Measurements from ENCODE around the gene ANO4.

ANO4 gene

DNA sequence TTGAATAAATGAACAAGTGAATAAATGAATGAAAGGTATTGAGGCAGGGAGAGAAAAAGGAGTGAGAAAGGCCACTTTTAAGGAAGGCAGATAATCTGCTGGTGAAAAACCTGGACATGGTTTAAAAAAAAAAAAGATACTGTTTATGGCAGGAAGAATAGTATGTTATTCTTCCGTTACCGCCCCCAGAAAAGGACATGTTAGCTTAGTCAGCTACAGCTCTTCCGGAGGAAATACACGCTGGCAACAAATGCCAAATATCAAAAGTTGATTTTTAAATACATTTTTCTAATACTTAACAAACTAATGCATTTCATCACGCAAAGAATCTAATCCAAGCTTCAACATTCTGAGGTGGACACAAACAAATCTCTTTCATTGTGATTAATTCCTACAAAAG lies 372.3 kb downstream of the ANO4 start:
- no peak for DNase-seq (ENCODE audit: low read depth in 2 of 2)
- TF ChIP-seq, protein P1, sequence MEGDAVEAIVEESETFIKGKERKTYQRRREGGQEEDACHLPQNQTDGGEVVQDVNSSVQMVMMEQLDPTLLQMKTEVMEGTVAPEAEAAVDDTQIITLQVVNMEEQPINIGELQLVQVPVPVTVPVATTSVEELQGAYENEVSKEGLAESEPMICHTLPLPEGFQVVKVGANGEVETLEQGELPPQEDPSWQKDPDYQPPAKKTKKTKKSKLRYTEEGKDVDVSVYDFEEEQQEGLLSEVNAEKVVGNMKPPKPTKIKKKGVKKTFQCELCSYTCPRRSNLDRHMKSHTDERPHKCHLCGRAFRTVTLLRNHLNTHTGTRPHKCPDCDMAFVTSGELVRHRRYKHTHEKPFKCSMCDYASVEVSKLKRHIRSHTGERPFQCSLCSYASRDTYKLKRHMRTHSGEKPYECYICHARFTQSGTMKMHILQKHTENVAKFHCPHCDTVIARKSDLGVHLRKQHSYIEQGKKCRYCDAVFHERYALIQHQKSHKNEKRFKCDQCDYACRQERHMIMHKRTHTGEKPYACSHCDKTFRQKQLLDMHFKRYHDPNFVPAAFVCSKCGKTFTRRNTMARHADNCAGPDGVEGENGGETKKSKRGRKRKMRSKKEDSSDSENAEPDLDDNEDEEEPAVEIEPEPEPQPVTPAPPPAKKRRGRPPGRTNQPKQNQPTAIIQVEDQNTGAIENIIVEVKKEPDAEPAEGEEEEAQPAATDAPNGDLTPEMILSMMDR (IDR thresholded peaks at IDR 0.05; ENCODE audit: low read depth, low read length) = no peak
- H3K4me3 ChIP-seq (replicated peaks in 1 of 2; ENCODE audit: low read depth in 2 of 2, low read length in 2 of 2) = no peak overlapping the region

DNA sequence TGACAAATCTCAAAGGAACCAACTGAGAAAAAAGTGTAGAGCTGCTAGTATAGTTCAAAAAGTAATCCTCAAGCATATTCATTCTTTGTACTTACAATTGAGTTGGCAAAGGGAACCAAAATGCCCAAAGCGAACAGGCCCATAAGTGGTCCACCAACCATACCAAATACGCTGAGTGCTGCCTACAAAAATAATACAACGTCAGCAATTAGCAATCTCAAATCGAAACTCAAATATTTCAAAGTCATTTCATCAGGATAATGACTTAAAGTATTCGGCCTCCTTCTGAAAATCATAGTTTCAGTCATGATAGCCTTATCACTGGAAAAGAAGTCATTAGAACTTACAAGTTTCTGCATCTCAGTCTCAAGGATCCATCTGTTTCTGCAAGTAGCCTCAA lies 373.4 kb downstream of the ANO4 start:
- DNase-seq (ENCODE audit: low read depth in 2 of 2) = no peak
- TF ChIP-seq, protein P1 (IDR thresholded peaks at IDR 0.05; ENCODE audit: low read depth, low read length) = no peak
- H3K4me3 ChIP-seq (replicated peaks in 1 of 2; ENCODE audit: low read depth in 2 of 2, low read length in 2 of 2) = no peak overlapping the region

- H3K4me3 ChIP-seq (replicated peaks in 1 of 2; ENCODE audit: low read depth in 2 of 2, low read length in 2 of 2) = no peak overlapping the region
- peak in 1 of 2 donors; percentile 14 for DNase-seq (ENCODE audit: low read depth in 2 of 2)
- TF ChIP-seq, protein P1 (IDR thresholded peaks at IDR 0.05; ENCODE audit: low read depth, low read length) = no peak
Observed at GRCh38 chr12:101172316-101172715, 377.7 kb downstream of the ANO4 start.

DNA sequence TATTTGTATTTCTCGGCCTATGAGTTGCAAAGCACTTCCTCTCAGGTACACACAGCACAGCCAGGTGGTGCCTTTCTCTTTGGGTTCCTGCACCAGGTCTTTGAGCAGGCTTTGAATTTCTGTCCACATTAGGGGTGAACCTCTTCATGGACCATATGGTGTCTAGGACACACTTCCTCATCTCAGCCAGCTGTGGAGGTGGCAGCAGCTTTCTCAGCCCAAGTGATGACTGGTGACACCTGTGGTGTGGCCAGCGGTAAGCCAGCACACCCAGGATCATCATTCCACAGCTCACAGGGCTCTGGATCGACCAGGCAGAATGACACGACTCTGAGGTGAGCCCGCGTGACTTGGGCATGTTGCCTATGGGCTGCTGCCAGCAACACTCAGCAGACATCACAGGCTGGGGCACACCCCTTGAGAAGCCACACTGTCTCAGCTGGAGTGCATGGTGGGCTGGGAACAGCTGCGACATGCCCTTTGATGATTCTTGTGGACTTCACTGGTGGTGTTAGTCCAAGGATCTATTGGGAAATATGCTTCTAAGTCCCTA lies 378.7 kb downstream of the ANO4 start:
- H3K4me3 ChIP-seq (replicated peaks in 1 of 2; ENCODE audit: low read depth in 2 of 2, low read length in 2 of 2) = no peak overlapping the region
- TF ChIP-seq, protein P1 (IDR thresholded peaks at IDR 0.05; ENCODE audit: low read depth, low read length) = no peak
- no peak for DNase-seq (ENCODE audit: low read depth in 2 of 2)

DNA sequence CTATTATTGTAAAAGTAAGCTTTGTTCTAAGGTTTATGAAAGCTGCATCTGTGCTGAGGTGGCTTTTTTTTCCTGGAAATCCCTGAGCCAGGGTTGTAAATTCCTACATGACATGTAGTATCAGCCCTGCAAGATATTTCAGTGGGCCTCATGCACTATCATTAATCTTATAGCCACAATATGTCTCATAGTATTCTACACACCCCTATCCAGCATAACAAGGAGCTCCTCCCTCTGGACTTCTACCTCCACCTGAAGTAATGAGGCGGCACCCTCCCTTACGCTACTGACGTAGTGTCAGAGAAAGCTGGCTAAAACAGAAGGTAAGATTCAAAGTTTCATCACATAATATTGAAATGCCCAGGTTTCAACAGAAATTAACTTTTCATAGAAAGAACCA lies 380.0 kb downstream of the ANO4 start:
- no peak for DNase-seq (ENCODE audit: low read depth in 2 of 2)
- TF ChIP-seq, protein P1 (IDR thresholded peaks at IDR 0.05; ENCODE audit: low read depth, low read length) = no peak
- no peak overlapping the region for H3K4me3 ChIP-seq (replicated peaks in 1 of 2; ENCODE audit: low read depth in 2 of 2, low read length in 2 of 2)

Measured in cardiac fibroblast (primary cell).